SKM-1 (cell line): ENCODE measurements around the gene TPBGL.
A peak's percentile ranks its signal among the peaks of the same experiment; 100 is the strongest.

Experiments
- DNase-seq: peaks from one replicate; lab custom pipeline; 2025; ENCODE audit not compliant: unreplicated experiment; lab: John Stamatoyannopoulos, UW

TPBGL gene, protein sequence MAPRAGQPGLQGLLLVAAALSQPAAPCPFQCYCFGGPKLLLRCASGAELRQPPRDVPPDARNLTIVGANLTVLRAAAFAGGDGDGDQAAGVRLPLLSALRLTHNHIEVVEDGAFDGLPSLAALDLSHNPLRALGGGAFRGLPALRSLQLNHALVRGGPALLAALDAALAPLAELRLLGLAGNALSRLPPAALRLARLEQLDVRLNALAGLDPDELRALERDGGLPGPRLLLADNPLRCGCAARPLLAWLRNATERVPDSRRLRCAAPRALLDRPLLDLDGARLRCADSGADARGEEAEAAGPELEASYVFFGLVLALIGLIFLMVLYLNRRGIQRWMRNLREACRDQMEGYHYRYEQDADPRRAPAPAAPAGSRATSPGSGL

DNA sequence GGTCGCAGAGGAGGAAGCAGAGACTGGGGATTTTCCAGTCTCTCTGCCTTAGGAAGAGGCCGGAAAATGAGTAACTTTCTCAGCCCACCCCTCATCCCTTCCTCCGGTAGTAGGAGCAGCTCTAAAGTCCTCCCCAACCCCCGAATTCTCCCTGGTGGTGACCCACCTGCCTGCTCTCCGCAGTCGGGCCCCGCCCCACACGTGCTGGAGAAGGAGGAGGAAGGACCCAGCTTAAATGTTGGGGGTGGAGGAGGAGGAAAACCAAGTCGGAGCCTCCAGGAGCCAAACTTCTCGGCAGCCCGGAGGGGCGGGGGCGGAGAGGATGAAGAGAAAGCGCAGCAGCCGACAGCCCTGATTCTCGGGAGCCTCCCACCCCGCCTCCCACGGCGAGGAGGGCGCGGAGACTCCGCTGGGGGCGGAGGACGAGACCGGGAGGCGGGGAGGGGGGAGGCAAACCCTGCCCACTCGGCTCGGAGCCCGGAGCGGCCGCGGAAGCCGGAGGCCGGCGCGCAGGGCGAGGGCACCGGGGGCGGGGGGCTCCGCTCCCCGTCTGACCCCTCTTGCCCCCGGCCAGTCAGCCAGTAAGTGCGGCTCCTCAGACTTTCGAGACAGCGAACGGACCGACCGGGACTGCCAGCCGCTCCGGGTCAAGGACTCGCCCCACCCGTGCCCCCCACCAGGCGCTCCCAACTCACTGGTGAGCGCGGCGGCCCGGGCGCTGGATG lies at the start of gene TPBGL:
Gene TPBGL, plus strand, starts transcription at position 464 of the 725 bp plus-strand sequence. CDS start 276 bp downstream, outside the sequence.
- no peak for DNase-seq

DNA sequence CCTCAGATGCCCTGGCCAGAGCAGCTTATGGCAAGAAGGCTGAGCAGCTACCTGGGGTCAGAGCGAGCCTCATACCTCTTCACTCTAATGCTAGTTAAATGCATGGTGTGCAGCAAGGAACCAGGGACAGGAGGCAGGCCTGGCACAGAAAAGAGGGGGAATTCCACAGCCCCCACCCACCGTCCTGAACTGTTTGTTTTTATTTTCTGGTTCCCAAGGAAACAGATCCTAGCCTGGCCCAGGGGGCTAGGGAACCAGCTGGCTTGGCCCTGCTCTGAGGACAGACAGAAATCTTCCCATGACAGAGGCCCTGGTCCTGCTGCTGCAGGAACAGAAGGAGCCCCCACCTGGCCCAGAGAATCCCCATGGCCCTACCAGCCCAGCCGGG lies 49.2 kb upstream of the TPBGL start:
- no peak for DNase-seq

DNA sequence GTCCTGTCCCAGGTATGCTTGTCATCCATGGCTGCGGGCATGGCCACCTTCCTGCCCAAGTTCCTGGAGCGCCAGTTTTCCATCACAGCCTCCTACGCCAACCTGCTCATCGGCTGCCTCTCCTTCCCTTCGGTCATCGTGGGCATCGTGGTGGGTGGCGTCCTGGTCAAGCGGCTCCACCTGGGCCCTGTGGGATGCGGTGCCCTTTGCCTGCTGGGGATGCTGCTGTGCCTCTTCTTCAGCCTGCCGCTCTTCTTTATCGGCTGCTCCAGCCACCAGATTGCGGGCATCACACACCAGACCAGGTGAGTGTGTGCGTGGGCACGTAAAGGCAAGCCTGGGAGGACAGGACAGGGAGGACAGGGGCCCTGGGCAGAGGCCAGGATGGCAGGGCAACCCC lies 47.3 kb upstream of the TPBGL start:
- DNase-seq, result no peak

DNA sequence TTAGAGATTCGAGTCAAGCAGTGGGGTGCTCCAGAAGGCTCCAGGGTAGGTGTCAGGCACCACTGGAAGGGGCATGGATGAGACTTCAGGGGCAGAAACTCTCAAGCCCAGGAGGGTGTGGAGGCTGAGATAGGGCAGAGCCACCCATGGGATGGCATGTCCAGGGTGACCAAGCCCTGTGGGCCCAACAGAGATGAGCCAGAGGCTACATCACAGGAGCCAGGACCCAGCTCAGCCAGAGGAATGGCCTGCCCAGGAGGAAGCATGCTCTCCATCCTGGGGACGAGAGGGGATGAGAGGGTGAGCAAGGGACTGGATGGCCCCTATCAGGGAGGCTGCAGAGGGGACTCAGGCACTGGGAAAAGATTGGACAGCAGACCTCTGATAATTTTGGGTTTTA lies 46.9 kb upstream of the TPBGL start:
- DNase-seq, result no peak

DNA sequence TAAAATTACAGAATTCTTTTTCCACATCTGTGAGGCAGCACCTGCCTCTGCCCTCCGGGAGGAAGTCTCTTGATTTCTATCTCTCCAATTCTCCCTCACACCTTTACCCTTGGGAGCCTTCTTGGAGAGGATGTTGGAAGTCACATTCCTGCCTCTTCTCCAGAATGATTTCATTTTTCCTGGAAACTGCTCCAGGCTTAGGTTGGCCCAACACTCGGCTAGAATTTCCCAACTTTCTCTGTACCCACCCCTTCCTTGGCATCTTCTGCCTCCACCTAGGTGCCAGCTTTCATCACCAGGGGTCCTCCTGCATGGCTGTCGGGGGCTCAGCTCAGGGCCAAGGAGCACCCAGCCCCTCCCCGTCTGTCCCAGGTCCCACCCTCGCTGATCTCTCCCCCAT lies 46.4 kb upstream of the TPBGL start:
- no peak for DNase-seq

DNA sequence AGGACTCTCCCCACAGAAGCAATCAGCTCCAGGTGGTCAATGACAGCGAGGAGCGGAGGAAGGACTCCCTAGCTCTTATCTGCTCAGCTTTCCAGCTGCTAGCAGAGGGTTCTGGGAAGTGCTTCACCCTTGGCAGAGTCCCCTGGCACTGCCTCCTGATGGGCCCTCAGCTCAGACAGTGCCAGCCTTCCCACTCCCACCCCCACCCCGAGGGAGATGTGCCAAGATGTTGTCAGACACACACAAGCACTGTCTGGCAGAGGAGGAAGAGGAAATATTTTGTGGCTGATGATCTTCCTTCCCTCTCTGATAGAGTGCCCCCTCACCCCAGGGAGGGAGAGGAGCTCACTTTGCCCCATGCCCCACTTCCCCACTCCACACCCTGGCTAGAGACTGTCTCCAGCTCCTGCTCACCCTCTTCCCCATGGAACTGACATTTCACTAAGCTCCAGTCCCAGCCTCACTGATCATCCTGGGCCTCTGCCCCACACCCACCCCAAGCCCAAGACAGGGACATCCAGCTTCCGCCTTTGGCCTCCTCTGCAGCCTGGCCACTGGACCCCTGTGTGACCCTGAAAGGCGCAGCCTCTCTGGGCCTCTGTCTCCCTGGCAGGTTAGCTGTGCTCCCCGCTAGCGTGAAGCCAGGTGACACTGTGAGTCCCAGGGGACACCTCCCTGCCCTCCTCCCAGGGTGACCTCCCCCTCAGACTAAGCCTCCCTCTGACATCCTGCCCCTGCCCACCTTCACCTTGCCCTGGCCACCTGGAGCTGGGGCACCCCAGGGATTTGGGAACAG lies 45.2 kb upstream of the TPBGL start:
- DNase-seq, result peak; percentile 8

DNA sequence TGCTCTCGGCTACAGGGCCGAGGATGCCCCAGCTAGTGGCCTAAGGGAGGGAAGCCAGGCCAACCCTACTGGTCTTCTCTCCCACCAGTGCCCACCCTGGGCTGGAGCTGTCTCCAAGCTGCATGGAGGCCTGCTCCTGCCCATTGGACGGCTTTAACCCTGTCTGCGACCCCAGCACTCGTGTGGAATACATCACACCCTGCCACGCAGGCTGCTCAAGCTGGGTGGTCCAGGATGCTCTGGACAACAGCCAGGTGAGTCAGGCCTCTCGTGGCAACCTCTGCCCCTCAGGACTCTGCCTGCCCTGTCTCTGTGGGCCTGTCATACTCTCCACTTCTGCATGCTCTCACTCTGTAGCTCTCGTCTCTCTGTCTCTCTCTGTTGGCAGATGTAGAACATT lies 44.1 kb upstream of the TPBGL start:
- DNase-seq, result no peak

DNA sequence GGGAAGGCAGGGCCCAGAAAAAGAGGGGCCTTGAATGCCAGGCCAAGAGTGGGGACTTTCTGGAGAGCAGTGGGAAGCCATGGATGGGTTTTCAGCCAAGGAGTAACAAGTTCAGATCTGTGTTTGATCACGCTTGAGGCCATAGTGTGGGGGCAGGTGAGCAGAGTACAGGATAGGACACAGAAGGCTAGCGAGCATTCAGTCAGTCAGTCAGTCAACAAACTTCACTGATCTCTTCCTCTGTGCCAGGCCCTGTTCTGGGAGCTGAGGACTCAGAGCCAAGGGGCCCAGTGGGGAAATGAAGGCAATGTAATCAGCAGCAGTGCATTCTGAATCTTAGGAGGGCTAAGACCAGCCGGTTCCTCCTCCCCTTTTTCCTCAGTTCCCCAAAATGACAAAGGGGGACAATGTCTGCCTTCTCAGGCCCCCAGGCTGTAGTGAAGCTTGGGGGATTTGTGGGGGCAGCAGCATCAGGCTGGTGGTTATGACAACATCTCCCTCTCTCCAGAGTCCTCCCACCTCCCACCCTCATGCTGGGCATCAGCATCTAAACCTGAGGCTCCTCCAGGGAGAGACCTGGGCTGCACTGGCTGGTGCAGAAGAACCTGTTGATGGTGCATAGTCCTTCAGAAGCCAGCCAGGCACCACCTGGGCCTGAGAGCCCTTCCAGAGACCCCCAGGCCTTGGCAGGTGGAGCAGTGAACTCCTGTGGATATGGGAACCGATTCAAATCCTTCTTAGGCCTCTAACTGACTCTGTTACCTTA lies 42.9 kb upstream of the TPBGL start:
- no peak for DNase-seq

- DNase-seq, result no peak
Measured at GRCh38 chr11:75198278-75198973, 42.1 kb upstream of the TPBGL start.

- no peak for DNase-seq
Measured at GRCh38 chr11:75199412-75199955, 41.1 kb upstream of the TPBGL start.

DNA sequence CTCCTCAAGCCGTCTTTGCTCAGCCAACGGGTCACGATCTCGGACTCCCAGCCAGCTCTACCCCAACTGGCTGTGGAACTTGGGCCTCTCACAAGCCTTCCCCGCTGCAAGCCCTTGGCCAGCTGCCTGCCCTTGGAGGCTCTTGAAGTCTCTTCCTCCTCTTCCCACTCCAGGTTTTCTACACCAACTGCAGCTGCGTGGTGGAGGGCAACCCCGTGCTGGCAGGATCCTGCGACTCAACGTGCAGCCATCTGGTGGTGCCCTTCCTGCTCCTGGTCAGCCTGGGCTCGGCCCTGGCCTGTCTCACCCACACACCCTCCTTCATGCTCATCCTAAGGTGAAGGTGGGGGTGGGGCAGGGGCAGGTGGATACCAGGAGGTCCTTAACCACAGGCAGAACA lies 40.5 kb upstream of the TPBGL start:
- DNase-seq, result no peak

- DNase-seq, result no peak
Measured at GRCh38 chr11:75200531-75200930, 40.0 kb upstream of the TPBGL start.

- no peak for DNase-seq
Measured at GRCh38 chr11:75201771-75202170, 38.8 kb upstream of the TPBGL start.

DNA sequence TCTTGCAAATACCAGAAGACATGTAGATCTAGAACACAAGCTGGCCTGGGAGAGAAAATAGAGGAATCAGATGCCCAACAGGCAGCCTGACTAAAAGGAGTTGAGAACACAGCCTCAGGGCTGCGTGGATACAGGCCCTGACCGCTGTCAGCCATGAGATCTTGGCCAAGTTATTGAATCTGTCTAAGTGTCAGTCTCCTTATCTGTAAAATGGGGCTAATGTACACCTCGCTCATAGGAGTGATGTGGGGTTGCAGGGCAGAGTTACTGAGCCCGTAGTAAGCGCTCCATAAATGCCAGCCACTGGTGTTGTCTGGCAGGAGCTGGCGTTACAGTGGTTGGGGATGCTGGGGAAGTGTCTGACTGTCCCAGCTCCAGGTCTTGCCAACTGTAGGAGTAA lies 38.4 kb upstream of the TPBGL start:
- no peak for DNase-seq

- DNase-seq, result no peak
Measured at GRCh38 chr11:75203138-75203537, 37.4 kb upstream of the TPBGL start.

DNA sequence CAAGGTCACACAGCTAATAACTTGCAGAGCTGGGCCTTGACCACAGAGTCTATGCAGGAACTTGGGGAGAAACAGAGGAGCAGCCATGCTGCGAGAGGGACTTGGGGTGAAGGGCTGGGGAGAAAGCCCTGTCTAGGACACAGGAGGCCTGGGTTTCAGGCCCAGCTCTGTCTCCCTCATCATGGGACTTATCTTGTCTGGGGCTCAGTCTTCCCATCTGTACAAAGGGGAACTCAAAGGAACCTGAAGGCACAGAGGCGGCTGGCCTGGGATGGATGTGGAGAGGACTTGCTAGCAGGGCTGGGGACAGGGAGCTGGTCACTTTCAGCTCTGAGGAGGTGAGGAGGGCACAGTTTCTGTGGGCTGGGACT lies 36.9 kb upstream of the TPBGL start:
- DNase-seq, result no peak

DNA sequence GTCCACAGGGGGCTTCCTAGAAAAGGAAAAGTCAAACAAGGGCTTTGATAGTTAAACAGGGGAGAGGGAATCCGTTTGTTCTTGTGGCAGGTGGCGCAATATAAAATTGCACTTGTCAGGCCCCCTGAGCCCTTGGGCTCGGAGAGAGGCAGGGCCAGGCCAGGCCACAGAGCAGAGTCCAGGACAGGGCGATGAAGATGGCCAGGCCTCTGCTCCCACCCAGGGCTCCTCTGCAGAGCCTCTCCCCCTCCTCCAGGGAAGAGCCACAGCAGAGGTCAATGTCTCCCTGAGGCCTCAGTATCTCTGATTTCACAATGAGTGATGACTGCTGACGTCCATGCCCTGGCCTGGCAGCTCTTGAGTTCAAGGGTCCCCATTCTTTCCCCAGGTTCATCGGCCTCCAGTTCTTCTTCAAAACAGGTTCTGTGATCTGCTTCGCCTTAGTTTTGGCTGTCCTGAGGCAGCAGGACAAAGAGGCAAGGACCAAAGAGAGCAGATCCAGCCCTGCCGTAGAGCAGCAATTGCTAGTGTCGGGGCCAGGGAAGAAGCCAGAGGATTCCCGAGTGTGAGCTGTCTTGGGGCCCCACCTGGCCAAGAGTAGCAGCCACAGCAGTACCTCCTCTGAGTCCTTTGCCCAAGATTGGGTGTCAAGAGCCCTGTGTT lies 36.4 kb upstream of the TPBGL start:
- DNase-seq, result no peak

DNA sequence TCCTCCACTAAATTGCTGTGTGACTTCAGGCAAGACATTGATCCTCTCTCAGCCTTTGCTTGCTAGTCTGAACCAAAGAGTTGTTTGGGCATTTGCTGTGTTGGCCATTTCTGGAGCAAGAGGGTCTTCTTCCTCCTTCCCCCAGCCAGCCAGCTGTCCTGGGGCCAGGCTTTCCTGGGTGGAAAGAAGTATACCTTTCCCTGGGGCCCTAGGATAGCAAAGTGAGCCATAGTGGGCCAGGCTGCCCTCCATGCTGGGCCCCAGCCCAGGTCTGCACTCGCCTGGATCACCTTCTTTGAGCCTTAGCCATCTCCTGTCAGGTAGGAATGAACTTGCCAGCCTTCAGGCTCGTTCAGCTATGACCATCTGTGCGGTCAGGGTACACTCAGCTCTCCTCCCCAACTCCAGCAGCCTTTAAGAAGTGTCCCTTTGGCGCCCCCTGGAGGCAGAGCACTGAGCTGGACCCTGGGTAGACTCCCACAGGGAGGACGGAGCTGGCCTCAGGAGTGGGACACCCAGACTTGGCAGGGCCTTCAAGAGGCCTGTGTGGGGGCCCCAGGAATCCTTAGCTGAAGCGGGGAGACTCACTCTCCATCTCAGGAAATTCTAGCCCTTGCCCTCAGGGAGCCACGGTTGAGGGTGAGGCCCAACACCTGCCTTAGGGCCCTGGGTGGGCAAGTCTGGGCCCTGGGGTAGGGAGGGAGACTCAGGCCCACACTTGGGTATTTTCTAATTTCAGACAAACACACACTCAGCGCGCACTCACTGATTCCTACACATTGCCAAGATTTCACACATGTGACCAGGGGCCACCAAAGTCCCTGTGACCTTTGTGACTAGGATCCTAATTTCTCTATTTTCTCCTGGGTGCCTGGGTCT lies 35.6 kb upstream of the TPBGL start:
- DNase-seq, result peak; percentile 41

DNA sequence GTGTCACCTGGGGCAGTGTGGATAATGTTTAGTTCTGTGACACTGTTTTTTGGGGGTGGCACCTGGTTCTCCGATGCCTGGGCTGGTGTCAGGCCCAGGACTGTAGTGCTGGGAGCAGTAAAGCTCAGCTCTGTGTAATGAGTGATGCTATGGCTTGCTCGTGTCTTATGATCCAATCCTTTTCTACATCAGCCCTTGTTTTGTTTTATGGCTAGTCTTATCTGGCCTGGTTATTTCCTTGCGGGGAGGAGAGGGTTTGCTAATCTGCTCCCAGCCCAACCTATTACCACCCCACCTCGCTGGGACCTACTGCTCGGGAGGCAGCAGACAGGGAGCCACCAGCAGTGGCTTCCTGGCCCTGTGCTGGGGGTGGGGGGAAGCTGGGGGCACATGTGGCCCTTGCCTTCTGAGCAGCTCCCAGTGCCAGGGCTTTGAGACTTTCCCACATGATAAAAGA lies 35.0 kb upstream of the TPBGL start:
- DNase-seq, result no peak
